Measurements from ENCODE around the gene ARHGAP29.

ARHGAP29 gene, protein sequence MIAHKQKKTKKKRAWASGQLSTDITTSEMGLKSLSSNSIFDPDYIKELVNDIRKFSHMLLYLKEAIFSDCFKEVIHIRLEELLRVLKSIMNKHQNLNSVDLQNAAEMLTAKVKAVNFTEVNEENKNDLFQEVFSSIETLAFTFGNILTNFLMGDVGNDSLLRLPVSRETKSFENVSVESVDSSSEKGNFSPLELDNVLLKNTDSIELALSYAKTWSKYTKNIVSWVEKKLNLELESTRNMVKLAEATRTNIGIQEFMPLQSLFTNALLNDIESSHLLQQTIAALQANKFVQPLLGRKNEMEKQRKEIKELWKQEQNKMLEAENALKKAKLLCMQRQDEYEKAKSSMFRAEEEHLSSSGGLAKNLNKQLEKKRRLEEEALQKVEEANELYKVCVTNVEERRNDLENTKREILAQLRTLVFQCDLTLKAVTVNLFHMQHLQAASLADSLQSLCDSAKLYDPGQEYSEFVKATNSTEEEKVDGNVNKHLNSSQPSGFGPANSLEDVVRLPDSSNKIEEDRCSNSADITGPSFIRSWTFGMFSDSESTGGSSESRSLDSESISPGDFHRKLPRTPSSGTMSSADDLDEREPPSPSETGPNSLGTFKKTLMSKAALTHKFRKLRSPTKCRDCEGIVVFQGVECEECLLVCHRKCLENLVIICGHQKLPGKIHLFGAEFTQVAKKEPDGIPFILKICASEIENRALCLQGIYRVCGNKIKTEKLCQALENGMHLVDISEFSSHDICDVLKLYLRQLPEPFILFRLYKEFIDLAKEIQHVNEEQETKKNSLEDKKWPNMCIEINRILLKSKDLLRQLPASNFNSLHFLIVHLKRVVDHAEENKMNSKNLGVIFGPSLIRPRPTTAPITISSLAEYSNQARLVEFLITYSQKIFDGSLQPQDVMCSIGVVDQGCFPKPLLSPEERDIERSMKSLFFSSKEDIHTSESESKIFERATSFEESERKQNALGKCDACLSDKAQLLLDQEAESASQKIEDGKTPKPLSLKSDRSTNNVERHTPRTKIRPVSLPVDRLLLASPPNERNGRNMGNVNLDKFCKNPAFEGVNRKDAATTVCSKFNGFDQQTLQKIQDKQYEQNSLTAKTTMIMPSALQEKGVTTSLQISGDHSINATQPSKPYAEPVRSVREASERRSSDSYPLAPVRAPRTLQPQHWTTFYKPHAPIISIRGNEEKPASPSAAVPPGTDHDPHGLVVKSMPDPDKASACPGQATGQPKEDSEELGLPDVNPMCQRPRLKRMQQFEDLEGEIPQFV

DNA sequence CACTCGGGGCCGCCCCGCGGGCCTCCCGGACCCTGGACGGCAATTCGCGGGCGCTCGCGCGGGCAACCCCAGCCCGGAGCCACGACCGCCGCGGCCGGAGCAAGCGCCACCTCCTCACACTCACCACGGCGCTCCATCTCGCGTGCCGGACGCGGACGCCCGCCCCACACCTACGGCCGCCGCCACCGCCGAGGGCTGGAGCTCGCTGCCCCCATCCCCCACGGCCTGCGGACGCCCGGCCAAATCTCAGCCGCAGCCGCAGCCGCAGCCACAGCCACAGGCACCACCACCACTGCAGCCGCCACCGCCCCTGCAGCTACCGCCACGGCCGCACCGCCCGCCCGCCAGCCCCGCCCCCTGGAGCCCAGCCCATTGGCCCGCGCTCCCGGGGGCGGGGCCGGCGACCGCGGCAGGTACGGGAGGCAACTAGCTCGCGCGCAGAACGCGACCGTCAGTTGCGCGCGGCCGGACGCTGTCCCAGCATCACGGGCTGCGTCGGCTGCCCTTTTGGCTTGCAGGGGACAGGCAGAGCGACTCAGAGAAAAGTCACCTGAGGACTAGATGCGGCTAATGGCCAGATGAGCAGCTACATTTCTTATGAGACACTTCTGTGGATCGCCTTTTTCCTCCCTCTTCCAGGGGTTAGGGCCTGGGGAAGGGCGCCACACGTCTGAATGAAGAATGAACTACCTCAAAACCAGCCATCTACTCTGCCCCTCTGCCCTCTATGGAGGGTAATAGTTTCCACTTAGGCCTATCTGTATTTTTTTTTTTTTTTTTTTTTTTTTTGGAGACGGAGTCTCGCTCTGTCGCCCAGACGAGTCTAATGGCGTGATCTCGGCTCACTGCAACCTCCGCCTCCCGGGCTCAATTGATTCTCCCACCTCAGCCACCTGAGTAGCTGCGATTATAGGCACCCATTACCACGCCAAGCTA lies at the start of gene ARHGAP29:
TSS of gene ARHGAP29 (minus strand) at position 294 of the 936 bp plus-strand sequence. CDS start 5,973 bp downstream, outside the sequence.
- peak; percentile 15 for DNase-seq (ENCODE audit: low read depth)

DNA sequence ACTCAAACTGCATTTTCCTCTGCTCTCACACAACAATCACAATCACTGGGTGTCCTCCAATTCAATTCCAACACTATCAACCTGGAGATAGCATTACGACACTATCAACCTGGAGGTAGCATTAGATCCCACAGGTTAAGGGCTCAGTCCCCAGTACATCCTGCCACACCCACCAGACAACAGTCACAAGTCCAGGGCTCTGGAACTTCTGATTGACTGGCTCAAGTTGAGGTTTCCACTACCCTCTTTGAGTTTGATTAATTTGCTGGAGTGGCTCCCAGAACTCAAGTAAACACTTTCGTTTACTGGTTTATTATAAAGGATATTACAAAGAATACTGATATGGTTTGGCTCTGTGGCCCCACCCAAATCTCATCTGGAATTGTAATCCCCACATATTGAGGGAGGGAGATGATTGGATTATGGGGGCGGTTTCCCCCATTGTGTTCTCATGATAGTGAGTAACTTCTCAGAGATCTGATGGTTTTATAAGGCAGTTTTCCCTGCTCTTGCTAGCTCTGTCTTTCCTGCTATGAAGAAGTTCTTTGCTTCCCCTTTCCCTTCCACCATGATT lies 49.6 kb upstream of the ARHGAP29 start:
- no peak for DNase-seq (ENCODE audit: low read depth)

DNA sequence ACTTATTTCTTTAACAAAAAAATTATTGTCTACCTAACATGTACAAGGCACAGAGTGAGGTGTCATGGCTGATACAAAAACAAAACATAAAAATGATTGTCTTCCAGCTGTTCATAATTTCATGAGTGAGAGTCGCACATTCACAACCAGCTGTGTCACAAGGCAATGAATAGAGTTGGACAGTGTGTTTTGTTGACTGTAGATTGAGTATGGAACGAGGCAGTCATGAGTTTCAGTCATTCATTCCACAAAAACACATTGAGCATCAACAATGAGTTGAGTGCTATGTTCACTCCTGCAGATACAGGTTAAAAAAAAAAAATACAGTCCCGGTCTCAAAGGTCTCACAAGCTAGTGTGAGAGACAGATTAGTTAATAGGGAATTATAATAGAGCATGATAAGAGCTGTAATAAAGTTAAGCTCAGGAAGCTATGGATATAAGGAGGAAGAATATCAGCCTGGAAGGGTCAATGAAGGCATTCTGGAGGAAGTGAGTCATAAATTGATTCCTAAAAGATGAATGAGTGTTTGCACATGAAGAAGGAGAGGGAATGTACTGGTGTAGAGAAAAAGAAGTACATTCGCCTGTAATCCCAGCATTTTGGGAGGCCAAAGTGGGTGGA lies 47.8 kb upstream of the ARHGAP29 start:
- DNase-seq (ENCODE audit: low read depth), result no peak

DNA sequence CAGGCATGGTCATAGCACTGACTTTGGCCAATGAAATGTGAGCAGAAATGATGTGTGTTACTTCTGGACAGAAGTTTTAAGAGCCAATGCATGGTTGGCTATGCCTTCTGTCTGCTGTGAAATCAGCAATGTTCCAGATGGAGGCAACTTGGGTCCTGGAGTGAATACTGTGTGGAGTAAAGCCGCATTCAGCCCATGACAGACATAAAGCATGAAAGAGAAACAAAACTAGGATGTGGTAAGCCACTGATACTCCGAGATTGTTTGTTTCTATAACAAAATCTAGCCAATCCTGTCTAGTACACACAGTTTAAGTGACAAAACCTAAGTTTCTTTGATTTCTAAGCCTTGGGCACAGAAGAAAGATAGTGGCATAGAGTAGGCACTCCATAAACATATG lies 47.1 kb upstream of the ARHGAP29 start:
- DNase-seq (ENCODE audit: low read depth), result no peak

DNA sequence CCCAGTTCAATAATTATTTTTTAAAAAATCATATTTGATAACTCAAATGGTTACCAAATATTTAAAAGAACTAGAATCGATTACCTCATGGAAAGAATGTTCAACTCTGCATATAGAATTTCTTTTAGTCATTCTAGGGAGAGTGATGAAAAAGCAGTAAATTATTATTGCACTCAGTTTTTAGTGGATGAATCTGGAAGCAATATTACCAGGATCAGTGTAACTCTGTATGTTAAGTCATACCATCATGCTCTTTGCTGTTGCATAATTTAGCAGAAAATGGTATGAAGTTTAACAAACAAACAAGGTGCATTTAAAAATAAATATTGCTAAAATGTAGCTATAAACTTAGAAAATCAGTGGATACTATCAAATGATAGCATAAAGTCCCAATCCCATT lies 46.1 kb upstream of the ARHGAP29 start:
- no peak for DNase-seq (ENCODE audit: low read depth)

DNA sequence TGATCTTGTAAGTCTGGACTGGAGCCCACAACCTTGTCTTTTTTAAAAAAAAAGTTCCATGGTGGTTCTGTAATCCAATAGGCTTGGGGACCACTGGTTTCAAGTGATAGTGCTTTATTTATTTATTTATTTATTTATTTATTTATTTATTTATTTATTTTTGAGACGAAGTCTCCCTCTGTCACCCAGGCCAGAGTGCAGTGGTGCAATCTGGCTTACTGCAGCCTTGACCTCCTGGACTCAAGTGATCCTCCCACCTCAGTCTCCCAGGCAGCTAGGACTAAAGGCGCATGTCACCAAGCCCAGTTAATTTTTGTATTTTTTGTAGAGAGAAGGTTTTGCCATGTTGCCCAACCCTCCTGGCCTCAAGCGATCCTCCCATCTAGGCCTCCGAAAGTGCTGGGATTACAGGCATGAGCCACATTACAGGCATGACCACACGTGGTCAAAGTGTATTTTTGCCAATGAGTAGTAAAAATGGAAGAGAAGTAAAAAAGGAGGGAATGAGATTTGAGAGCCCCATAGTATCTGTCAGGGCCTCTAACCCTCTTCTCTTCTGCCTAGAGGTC lies 44.8 kb upstream of the ARHGAP29 start:
- no peak for DNase-seq (ENCODE audit: low read depth)

DNA sequence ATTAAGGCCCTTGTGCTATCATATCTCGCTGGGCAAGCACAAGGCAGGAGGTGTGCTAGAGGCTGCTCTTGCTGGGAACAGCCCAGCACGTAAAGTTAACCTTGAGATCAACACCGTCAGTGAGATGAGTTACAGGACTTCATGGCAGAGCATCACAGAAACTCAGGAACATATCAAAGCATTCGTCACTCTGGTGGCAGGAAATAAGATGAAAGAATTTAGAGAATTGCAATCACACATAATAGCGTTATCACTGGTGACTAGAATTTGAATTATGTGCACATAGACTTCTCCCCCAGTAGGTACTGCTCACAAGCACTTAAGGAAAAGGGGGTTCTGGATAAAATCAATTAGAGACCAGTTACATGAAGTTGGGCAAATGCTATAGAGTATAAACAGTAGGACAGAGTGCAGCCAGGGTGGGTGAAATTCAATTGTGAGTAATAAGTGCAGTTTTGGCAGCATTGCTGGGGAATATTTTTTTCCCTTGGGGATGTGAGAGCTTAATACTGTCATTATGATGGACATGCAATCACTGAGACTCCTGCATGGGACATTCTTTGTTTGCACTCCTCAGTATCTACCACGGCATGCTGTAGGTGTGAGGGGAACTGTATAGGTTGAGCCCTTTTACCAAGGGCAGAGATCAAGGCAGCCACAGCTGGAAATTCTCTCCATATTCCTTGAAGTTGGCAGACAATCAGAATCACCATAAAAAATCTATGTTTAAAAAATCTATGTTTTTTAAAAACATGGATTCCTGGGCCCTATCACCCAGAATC lies 44.2 kb upstream of the ARHGAP29 start:
- peak; percentile 59 for DNase-seq (ENCODE audit: low read depth)

DNA sequence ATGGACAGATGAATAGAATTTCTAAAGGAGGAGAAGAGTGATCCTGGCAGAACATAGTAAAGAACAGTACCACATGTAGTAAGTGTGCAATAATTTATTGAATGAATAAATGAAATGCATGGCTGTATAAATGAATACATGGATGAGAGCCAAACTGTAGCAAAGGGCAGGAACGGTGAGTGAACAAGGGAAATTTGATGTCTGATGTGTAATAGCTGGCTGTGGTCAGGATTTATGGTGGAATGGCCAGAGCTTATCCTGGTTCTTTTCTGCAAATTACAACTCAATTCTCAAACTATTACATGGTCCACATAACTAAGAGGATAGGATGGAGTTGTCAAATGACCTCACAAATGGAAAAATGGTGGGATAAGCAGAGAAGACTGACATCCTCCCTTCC lies 43.2 kb upstream of the ARHGAP29 start:
- DNase-seq (ENCODE audit: low read depth), result no peak

DNA sequence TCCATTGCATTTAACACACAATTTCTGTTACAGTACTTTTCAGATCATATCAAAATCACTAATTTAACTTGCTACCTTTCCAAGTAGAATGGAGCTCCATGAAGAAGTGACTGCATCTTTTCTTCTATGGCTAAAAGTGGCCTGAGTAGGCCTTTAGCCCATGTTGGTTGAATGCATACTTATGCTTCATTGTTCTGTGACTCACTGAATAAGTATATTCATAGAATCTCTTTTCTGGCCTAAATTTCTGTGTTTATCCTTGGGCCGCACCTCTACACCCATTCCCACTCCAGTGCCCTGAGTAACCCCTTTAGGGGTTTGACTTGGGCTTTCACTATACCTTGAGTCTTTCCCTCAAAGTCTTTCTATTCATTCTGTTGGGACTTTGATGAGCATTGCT lies 42.1 kb upstream of the ARHGAP29 start:
- no peak for DNase-seq (ENCODE audit: low read depth)

DNA sequence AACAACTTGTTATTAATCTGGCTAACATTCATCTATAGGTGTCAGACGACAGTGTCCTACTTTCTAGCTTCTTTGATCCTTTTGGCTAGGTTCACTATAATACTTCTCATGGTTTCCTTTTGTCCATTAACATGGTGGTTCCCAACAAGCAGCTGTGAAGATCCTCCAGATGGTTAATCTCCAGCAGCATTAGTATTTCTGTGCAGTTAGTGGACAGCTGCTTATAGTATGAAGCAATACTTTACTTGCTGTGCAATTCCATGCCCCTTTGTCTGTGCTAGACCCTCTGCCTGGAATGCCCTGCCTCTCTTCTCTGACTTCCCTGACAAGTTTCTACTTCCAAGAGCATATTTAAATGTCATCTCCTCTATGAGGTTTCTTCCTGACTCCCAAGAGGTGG lies 41.7 kb upstream of the ARHGAP29 start:
- DNase-seq (ENCODE audit: low read depth), result peak; percentile 34

DNA sequence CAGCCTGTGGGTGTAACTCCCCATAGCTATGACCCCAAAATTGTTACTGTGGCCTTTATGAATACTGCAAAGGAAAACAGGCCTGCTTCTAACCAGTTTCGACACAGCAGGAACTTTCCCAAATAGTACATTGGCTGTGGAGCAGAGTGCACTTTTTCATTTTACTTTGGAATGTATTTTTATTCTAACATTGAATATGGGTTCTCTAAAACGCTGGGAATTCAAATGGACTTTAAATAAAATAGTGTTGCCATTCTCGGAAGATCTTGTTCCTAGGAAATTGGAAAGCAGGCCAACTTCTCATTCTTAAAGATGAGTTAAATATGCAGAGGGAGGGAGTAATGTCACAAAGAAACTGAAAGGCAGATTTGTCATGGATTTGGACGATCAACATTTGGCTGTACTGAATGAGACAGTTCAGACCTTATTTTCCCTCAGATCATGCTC lies 39.6 kb upstream of the ARHGAP29 start:
- no peak for DNase-seq (ENCODE audit: low read depth)

DNA sequence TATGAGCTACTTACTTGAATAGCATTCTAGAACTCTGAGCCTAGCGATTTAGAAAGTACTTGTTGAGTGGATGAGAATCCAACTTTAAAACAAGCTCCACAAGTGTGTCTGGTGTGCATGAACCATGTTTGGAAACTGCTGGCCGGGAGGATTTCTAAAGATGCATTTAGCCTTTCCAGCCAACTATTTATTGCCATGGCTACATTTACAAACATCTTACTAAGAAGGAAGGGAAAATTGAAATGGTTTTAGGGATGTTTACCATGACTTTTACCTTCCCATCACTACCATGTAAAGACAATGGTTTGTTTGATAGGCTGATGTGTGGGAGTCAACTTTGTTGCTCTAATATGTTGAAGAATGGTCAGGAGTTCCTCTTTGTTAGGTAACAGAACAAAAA lies 37.7 kb upstream of the ARHGAP29 start:
- no peak for DNase-seq (ENCODE audit: low read depth)

DNA sequence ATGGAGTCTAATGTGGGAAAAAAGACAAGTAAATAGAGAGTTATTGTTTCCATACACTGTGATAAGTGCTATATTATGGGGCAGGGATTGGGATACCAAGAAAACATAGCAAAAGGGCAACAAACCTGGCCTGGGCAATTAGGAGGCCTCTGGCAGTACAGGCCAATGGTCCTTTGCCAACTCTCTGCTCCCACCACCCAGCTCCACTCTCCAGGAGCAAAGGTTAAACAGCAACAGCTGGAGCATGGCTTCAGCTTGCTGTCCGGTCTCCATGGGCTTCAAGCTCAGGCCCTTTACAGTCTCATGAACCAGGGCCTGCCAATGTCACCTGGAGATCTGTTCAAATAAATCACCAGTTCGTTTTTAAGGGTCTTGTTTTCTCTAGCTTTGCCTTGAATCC lies 37.2 kb upstream of the ARHGAP29 start:
- DNase-seq (ENCODE audit: low read depth), result no peak

DNA sequence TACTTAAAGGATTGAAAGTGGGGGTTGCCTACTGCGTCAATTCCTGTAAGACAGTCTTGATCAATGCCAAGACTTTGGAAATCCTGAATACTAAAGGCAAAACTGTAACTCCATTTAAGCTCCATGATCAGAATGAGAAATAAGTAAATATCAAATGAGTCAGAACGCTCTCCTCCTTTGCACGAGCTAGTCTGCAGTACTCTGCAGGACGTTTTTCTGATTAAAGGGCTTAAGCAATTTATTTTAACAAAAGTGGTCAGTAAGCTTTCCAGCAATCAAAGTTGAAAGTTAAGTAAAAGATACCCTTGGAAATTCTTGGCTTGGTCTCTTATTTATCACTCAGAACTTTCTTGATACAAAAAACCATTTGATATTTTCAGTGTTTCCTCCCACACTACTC lies 35.7 kb upstream of the ARHGAP29 start:
- DNase-seq (ENCODE audit: low read depth), result no peak

DNA sequence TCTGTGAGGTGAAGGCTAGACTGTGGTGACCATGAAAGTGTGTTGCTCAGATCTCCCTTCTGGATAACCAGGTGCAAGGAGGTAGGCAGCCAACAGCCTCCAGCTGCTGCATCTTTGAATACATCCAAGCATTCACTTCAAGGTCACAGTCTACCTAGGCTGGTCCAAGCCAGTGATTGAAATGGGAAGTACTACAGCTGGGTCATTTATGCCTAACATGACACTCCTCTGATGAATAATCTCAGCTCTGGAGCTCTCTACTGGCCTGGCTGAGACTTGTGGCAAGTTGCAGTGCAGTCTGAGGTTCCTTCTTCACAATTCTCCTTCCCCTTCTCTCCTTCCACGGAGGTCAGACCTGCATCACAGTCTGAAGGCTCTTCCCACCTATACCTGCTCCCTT lies 35.0 kb upstream of the ARHGAP29 start:
- no peak for DNase-seq (ENCODE audit: low read depth)

DNA sequence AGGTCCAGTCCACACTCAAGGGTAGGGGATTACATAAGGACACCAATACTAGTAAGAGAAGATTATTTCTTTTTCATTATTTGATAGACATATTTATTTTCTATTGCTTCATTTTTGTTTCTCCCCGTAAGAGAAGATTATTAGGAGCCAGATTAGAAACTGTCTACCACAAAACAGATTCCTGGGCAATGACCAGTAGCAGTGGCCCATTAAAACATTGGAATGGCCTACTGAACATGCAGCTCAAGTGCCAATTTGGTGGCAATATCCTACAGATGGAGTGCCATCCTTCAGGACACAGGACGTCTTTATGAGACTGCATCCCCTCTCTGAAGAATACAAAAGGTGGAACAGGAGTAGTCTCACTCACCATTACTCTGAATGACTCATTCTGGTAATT lies 34.0 kb upstream of the ARHGAP29 start:
- no peak for DNase-seq (ENCODE audit: low read depth)

DNA sequence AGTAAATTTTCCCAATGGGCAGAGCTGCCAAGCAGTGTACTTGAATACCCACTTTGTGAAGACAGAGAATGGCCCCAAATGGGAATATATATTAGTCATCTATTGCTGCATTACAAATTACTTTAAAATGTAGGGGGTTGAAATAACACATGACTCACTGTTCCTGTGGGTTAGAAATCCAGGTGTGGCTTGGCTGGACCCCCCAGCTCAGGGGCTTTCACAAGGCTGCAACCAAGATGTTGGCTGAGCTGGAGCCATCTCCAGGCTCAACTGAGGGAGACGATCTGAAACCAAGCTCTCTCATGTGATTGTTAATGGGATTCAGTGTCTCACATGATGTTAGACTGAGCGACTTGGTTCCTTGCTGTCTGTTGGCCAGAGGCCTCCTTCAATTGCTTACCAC lies 33.4 kb upstream of the ARHGAP29 start:
- peak; percentile 52 for DNase-seq (ENCODE audit: low read depth)

DNA sequence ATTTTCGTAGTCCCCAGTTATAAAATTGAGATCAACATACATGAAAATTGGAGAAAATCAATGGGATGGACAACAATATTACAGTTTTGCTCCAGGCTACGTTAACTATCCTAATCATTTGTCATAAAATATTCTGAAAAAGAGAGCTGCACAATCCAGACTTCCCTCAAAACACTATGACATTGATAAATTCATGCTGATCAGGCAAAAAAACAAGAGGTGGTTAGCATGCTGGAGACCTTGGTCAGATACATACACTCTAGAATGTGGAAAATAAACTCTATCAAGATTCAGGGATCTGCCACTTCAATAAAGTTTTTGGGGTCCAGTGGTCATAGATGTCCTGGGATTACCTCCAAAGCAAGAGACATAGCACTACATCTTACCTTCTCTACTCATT lies 32.5 kb upstream of the ARHGAP29 start:
- DNase-seq (ENCODE audit: low read depth), result no peak

DNA sequence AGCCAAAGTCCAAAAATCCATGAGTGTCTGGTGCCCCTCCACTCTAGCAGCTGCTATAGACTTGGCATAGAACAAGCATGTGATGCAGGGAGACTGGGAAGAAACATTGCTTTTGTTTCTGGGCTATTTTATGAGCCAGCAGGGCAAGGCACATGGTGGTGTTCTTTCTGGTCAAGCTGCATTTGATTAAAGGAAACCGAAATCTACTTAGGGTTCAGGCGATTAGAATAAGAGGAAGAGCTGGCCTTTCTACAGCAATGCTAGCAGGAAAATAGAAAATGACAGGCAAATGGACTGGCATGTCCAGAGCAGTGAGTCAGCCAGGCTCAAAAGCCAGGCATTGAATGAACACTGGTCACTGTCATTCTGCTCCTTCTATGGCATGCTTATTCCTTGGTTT lies 28.5 kb upstream of the ARHGAP29 start:
- DNase-seq (ENCODE audit: low read depth), result no peak
